ENCODE data around the gene KCNH1.

DNA sequence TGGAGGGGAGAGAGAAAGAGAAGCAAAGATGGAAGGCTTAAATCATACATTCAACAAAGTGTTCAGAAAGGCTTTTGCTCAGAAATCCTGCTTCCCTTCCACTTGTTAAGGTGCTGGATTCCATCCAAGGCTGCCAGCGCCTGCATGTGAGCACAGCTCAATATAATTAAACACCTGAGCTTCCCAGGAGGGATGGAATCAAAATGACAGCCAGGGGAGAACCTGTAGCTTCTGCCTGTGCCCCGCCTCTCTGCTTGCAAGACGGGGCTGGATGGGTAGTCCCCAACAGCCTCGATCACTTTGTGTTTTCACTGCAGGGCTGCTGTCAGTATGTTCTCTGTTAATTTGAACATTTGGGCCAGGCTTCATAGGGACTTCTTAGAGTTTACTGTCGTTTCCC, 225.7 kb downstream of the KCNH1 start:
- TF ChIP-seq ZNF121 (CRISPR knock-in tag; IDR thresholded peaks at IDR 0.05) (no peak), RELA (CRISPR knock-in tag; IDR thresholded peaks at IDR 0.05; ENCODE audit: borderline replicate concordance) (no peak), IRF2 (CRISPR knock-in tag; IDR thresholded peaks at IDR 0.05; ENCODE audit: borderline replicate concordance, low read depth) (no peak), SOX15 (CRISPR knock-in tag; IDR thresholded peaks at IDR 0.05) (no peak), FOXJ3 (CRISPR knock-in tag; IDR thresholded peaks at IDR 0.05; ENCODE audit: borderline replicate concordance) (no peak), JUN (CRISPR knock-in tag; IDR thresholded peaks at IDR 0.05) (no peak), TCF7 (CRISPR knock-in tag; IDR thresholded peaks at IDR 0.05; ENCODE audit: low read depth) (no peak), ZNF423 (CRISPR knock-in tag; IDR thresholded peaks at IDR 0.05) (no peak), NR3C1 (CRISPR knock-in tag; conservative IDR thresholded peaks at IDR 0.05; ENCODE audit: low read depth) (no peak)
- TF ChIP-seq, protein P1, sequence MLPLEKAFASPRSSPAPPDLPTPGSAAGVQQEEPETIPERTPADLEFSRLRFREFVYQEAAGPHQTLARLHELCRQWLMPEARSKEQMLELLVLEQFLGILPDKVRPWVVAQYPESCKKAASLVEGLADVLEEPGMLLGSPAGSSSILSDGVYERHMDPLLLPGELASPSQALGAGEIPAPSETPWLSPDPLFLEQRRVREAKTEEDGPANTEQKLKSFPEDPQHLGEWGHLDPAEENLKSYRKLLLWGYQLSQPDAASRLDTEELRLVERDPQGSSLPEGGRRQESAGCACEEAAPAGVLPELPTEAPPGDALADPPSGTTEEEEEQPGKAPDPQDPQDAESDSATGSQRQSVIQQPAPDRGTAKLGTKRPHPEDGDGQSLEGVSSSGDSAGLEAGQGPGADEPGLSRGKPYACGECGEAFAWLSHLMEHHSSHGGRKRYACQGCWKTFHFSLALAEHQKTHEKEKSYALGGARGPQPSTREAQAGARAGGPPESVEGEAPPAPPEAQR (CRISPR knock-in tag; IDR thresholded peaks at IDR 0.05), result no peak
- TF ChIP-seq, protein P2, sequence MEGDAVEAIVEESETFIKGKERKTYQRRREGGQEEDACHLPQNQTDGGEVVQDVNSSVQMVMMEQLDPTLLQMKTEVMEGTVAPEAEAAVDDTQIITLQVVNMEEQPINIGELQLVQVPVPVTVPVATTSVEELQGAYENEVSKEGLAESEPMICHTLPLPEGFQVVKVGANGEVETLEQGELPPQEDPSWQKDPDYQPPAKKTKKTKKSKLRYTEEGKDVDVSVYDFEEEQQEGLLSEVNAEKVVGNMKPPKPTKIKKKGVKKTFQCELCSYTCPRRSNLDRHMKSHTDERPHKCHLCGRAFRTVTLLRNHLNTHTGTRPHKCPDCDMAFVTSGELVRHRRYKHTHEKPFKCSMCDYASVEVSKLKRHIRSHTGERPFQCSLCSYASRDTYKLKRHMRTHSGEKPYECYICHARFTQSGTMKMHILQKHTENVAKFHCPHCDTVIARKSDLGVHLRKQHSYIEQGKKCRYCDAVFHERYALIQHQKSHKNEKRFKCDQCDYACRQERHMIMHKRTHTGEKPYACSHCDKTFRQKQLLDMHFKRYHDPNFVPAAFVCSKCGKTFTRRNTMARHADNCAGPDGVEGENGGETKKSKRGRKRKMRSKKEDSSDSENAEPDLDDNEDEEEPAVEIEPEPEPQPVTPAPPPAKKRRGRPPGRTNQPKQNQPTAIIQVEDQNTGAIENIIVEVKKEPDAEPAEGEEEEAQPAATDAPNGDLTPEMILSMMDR (IDR thresholded peaks at IDR 0.05), result no peak
